SK-MEL-5 (cell line): ENCODE data around the gene CTNND2. TPM values are rescaled to one million over a fixed set of nuclear protein-coding genes. Genes with fewer than 3 reads are reported as not detected.

ENCODE experiments used
- DNase-seq: peaks from one replicate; pipeline ENCODE4 v3.0.0-alpha.2; 2016; ENCODE audit warnings: low read depth, low spot score
- in situ Hi-C: cut with HindIII; loops from 2 replicates; pipeline ENCODE4 v1.10.0; 2016; ENCODE audit warnings: low sequenced_read_pairs, high pct_unique_total_duplicates, low pct_unique_long_range_greater_than_20kb
- total RNA-seq: library from RNA; depleted of rRNA; stranded (reverse); fragments of >200 nt; shearing (Covaris generic); gene quantifications from 2 replicates; pipeline ENCODE4 v1.2.3, GENCODE V29; 2014

Gene CTNND2
- total RNA-seq, 1 experiment from 2014 or later = 0.85 TPM

GRCh38 chr5:11520241-11520930 lies 383.9 kb downstream of the CTNND2 start:
- in situ Hi-C loops = no loop called here
- no peak for DNase-seq

- in situ Hi-C loops = no loop called here
- no peak for DNase-seq
These were observed 385.0 kb downstream of the CTNND2 start for GRCh38 chr5:11519236-11519635.

- in situ Hi-C loops = no loop called here
- no peak for DNase-seq
These were observed 385.6 kb downstream of the CTNND2 start for GRCh38 chr5:11518676-11519075.

- peak; percentile 29 for DNase-seq
- in situ Hi-C loops = no loop called here
These were observed 389.4 kb downstream of the CTNND2 start for GRCh38 chr5:11514705-11515432.

- in situ Hi-C loops = no loop called here
These were observed 392.4 kb downstream of the CTNND2 start for GRCh38 chr5:11511878-11512277.

GRCh38 chr5:11510889-11511288 lies 393.4 kb downstream of the CTNND2 start:
- in situ Hi-C loops = no loop called here
- no peak for DNase-seq

More at GRCh38 chr5:11511878-11512277, 392.4 kb downstream of the CTNND2 start:
- DNase-seq = peak; percentile 66

- no peak for DNase-seq
- in situ Hi-C loops = no loop called here
These were observed 394.5 kb downstream of the CTNND2 start for GRCh38 chr5:11509793-11510192.

- DNase-seq = no peak
- in situ Hi-C loops = no loop called here
These were observed 396.9 kb downstream of the CTNND2 start for GRCh38 chr5:11507156-11507910.

GRCh38 chr5:11504886-11505193 lies 399.4 kb downstream of the CTNND2 start:
- in situ Hi-C loops = no loop called here
- peak; percentile 28 for DNase-seq

- in situ Hi-C loops = no loop called here
- DNase-seq = no peak
These were observed 400.0 kb downstream of the CTNND2 start for GRCh38 chr5:11504065-11504885.

GRCh38 chr5:11502783-11503182 lies 401.5 kb downstream of the CTNND2 start:
- in situ Hi-C loops = no loop called here
- DNase-seq = no peak

GRCh38 chr5:11497651-11498050 lies 406.6 kb downstream of the CTNND2 start:
- DNase-seq = no peak
- in situ Hi-C loops = no loop called here

- no peak for DNase-seq
- in situ Hi-C loops = no loop called here
These were observed 408.0 kb downstream of the CTNND2 start for GRCh38 chr5:11496137-11496719.

- DNase-seq = peak; percentile 27
- in situ Hi-C loops = no loop called here
These were observed 409.9 kb downstream of the CTNND2 start for GRCh38 chr5:11494340-11494739.

- in situ Hi-C loops = no loop called here
- DNase-seq = no peak
These were observed 412.7 kb downstream of the CTNND2 start for GRCh38 chr5:11491404-11492075.

GRCh38 chr5:11483630-11484029 lies 420.6 kb downstream of the CTNND2 start:
- in situ Hi-C loops = no loop called here
- no peak for DNase-seq

- in situ Hi-C loops = no loop called here
- DNase-seq = no peak
These were observed 422.2 kb downstream of the CTNND2 start for GRCh38 chr5:11482011-11482410.
